ENCODE data around the gene MORN1. TPM values are rescaled to one million over a fixed set of nuclear protein-coding genes. Genes with fewer than 3 reads are reported as not detected.

MORN1 gene
- total and polyA plus RNA-seq, 2 of the 8 experiments (the other 6 are each of a cell fraction or from before 2014, with no cell fraction given): 5.0 to 9.1 TPM

GRCh38 chr1:2438641-2439040, 47.3 kb upstream of the MORN1 start:
- Histone ChIP-seq H3K36me3 (ENCODE audit: control insufficient read depth in 2 of 4, insufficient read depth in 4 of 4, low read length in 3 of 4) (no peaks in the 10 kb centered on the region), H3K56ac (replicated peaks; ENCODE audit: insufficient read length, low read depth, low read length) (no peak overlapping the region), H3K9ac (replicated peaks in 1 of 4; ENCODE audit: extremely low read depth in 1 of 4, low read depth in 3 of 4, low read length in 3 of 4) (no peak overlapping the region), H3K23me2 (ENCODE audit: low read depth, low read length) (no peaks in the 10 kb centered on the region; the same call in 1 of the 2 replicates), H3K27me3 (replicated peaks in 1 of 4; ENCODE audit: control insufficient read depth in 3 of 4, extremely low read depth in 1 of 4, insufficient read depth in 3 of 4, low read length in 3 of 4) (peaks cover 8 to 19% (median 15%) of the 10 kb centered on the region in 4 experiments), H2AK5ac (ENCODE audit: low read depth, low read length) (no peak overlapping the region), H2BK15ac (ENCODE audit: low read length) (no peak overlapping the region), H2AFZ (ENCODE audit: low read length) (no peak overlapping the region), H2BK20ac (ENCODE audit: low read length) (no peak overlapping the region), H2BK5ac (ENCODE audit: low read depth, low read length) (no peak overlapping the region), H4K20me1 (replicated peaks in 1 of 2; ENCODE audit: control insufficient read depth in 1 of 2, insufficient read depth in 2 of 2, low read length in 2 of 2) (no peaks in the 10 kb centered on the region), H3K18ac (ENCODE audit: extremely low read depth, low read length) (no peak overlapping the region), H3K23ac (ENCODE audit: insufficient read length) (no peak overlapping the region), H3K9me3 (ENCODE audit: insufficient read depth in 2 of 2, low read depth in 1 of 2, low read length in 1 of 2) (no peaks in the 10 kb centered on the region), H3K79me1 (ENCODE audit: low read depth, low read length) (no peaks in the 10 kb centered on the region), H3K4ac (replicated peaks; ENCODE audit: insufficient read length, low read depth, low read length) (no peak overlapping the region), H3K27ac (ENCODE audit: low read depth, low read length) (no peak overlapping the region), H3K14ac (ENCODE audit: insufficient read length) (no peak overlapping the region), H4K8ac (ENCODE audit: extremely low read depth, insufficient read depth, low read length) (no peak overlapping the region), H2BK12ac (ENCODE audit: low read depth, low read length) (no peak overlapping the region), H3K4me1 (replicated peaks in 1 of 4; ENCODE audit: control insufficient read depth in 3 of 4, insufficient read depth in 4 of 4, low read length in 3 of 4) (no peaks in the 10 kb centered on the region; a peak in 2 of 7 replicates), H3K4me3 (ENCODE audit: extremely low read depth in 1 of 4, insufficient read depth in 2 of 4, low read depth in 3 of 4, low read length in 4 of 4) (no peak overlapping the region), H4K5ac (ENCODE audit: insufficient read length, low read depth, low read length) (no peak overlapping the region), H2BK120ac (replicated peaks; ENCODE audit: low read depth, low read length) (no peak overlapping the region), H3K79me2 (ENCODE audit: control insufficient read depth in 1 of 2, insufficient read depth in 2 of 2, low read length in 2 of 2) (no peaks in the 10 kb centered on the region), H4K91ac (replicated peaks; ENCODE audit: insufficient read length, low read length) (no peak overlapping the region), H3K4me2 (ENCODE audit: insufficient read depth in 1 of 2, low read depth in 2 of 2, low read length in 2 of 2) (no peak overlapping the region)
- DNase-seq (ENCODE audit: low read depth in 1 of 2, low spot score in 2 of 2): no peak
- no peak for TF ChIP-seq USF2 (IDR thresholded peaks at IDR 0.05; ENCODE audit: low read length)
- POLR2A ChIA-PET (ENCODE audit: partially characterized antibody): no interaction called here
- no peak for FAIRE-seq
- 92% methylated on average over 13 of the region's 14 CpGs; no CpG with 5 or more reads in 1 of the 2 experiments for WGBS, 2 experiments (ENCODE audit: extremely low coverage in 1 of 2, insufficient coverage in 1 of 2, insufficient read length in 1 of 2, insufficient replicate concordance in 2 of 2, low coverage in 1 of 2, low lambda C conversion rate in 2 of 2, missing lambda C conversion rate in 1 of 2)
- CTCF ChIA-PET (ENCODE audit: partially characterized antibody): interaction anchor here (0.6 kb wide), 1 partner anchor 877 kb away, joined by 3 read pairs; no protein-coding TSS in a partner anchor

Measured in H1 (cell line).